Neutrophil (primary cell): ENCODE measurements around the gene ATP8B1.

Experiments
- H3K27ac ChIP-seq: fragments of 200-600 bp; sonication (generic); 2 replicates; pipeline ENCODE4 v1.5.1; 2016; ENCODE audit warnings: mild to moderate bottlenecking, moderate library complexity
- H3K27me3 ChIP-seq: fragments of 200-600 bp; sonication (generic); 2 replicates; pipeline ENCODE4 v1.6.0; 2016; ENCODE audit warnings: mild to moderate bottlenecking
- H3K36me3 ChIP-seq: fragments of 200-600 bp; sonication (generic); 2 replicates; pipeline ENCODE4 v1.5.1; 2017
- H3K4me1 ChIP-seq, 2 experiments: fragments of 200-600 bp in 1 of 2; sonication (generic) in 1 of 2; 1 replicate in 1 of 2; 2 replicates in 1 of 2; pipeline versions ENCODE4 v1.5.1 to v1.6.1; 2013 to 2016; ENCODE audit warnings: low read depth in 1 of 2, low read length in 1 of 2, mild to moderate bottlenecking in 1 of 2, moderate library complexity in 1 of 2; ENCODE audit not compliant: control insufficient read depth in 1 of 2, insufficient read depth in 1 of 2
- H3K4me3 ChIP-seq, 2 experiments: fragments of 200-600 bp in 1 of 2; sonication (generic) in 1 of 2; 1 replicate in 1 of 2; 2 replicates in 1 of 2; pipeline ENCODE4 v1.5.1; 2013 to 2016; ENCODE audit warnings: low read depth in 1 of 2, low read length in 1 of 2, mild to moderate bottlenecking in 1 of 2, moderate library complexity in 1 of 2
- H3K9me3 ChIP-seq: fragments of 200-600 bp; sonication (generic); 2 replicates; pipeline ENCODE4 v1.5.1; 2016
- CTCF ChIP-seq: fragments of 200-600 bp; sonication (generic); IDR thresholded peaks from 2 replicates; pipeline ENCODE4 v1.5.1; 2016; ENCODE audit warnings: antibody characterized with exemption

Gene ATP8B1

GRCh38 chr18:57844319-57844718 is 41.2 kb upstream of the ATP8B1 start:
- no peak for TF ChIP-seq CTCF
- H3K4me3 ChIP-seq = no peak overlapping the region
- no peaks in the 10 kb centered on the region for H3K36me3 ChIP-seq
- H3K9me3 ChIP-seq = no peaks in the 10 kb centered on the region
- no peaks in the 10 kb centered on the region for H3K4me1 ChIP-seq
- no peak overlapping the region for H3K27ac ChIP-seq
- no peaks in the 10 kb centered on the region for H3K27me3 ChIP-seq

- no peak for TF ChIP-seq CTCF
- no peaks in the 10 kb centered on the region for H3K36me3 ChIP-seq
- H3K9me3 ChIP-seq = no peaks in the 10 kb centered on the region
- H3K4me1 ChIP-seq = no peaks in the 10 kb centered on the region
- H3K27me3 ChIP-seq = no peaks in the 10 kb centered on the region
- H3K27ac ChIP-seq = no peak overlapping the region
- no peak overlapping the region for H3K4me3 ChIP-seq
These were observed 40.3 kb upstream of the ATP8B1 start for GRCh38 chr18:57843386-57843785.

GRCh38 chr18:57841568-57841967 is 38.5 kb upstream of the ATP8B1 start:
- H3K36me3 ChIP-seq = no peaks in the 10 kb centered on the region
- TF ChIP-seq CTCF = no peak
- H3K4me3 ChIP-seq = no peak overlapping the region
- no peaks in the 10 kb centered on the region for H3K27me3 ChIP-seq
- no peaks in the 10 kb centered on the region for H3K4me1 ChIP-seq
- H3K9me3 ChIP-seq = no peaks in the 10 kb centered on the region
- no peak overlapping the region for H3K27ac ChIP-seq

- Histone ChIP-seq H3K27ac (no peak overlapping the region), H3K4me1 (no peaks in the 10 kb centered on the region), H3K27me3 (no peaks in the 10 kb centered on the region), H3K36me3 (no peaks in the 10 kb centered on the region), H3K9me3 (no peaks in the 10 kb centered on the region), H3K4me3 (no peak overlapping the region)
- no peak for TF ChIP-seq CTCF
These were observed 36.8 kb upstream of the ATP8B1 start for GRCh38 chr18:57839942-57840381.

GRCh38 chr18:57837917-57838548 is 34.9 kb upstream of the ATP8B1 start:
- H3K27me3 ChIP-seq = no peaks in the 10 kb centered on the region
- no peak overlapping the region for H3K27ac ChIP-seq
- no peak overlapping the region for H3K4me3 ChIP-seq
- H3K36me3 ChIP-seq = no peaks in the 10 kb centered on the region
- no peaks in the 10 kb centered on the region for H3K4me1 ChIP-seq
- no peaks in the 10 kb centered on the region for H3K9me3 ChIP-seq
- no peak for TF ChIP-seq CTCF
